Mesendoderm (in vitro differentiated cells): Measurements from ENCODE around the gene SLC2A11.

Source experiments
- DNase-seq: peaks from one replicate; pipeline ENCODE4 v3.0.0; 2013
- H2AK5ac ChIP-seq: 2 replicates; pipeline ENCODE4 v1.6.1; 2013; ENCODE audit warnings: low read length, inconsistent platforms
- H2BK120ac ChIP-seq: 2 replicates; pipeline ENCODE4 v1.6.1; 2013; ENCODE audit warnings: low read depth, mild to moderate bottlenecking, low read length, moderate library complexity, mixed read lengths
- H2BK15ac ChIP-seq: replicated peaks from 2 replicates; pipeline ENCODE4 v1.6.1; 2013; ENCODE audit warnings: low read depth, mild to moderate bottlenecking, moderate library complexity
- H2BK5ac ChIP-seq: 2 replicates; pipeline ENCODE4 v1.6.1; 2013; ENCODE audit warnings: low read length, inconsistent platforms
- H3K18ac ChIP-seq: 2 replicates; pipeline ENCODE4 v1.6.1; 2013; ENCODE audit warnings: mild to moderate bottlenecking, low read length, mixed read lengths
- H3K23ac ChIP-seq: one replicate; pipeline ENCODE4 v1.6.1; 2013; ENCODE audit warnings: low read length
- H3K27ac ChIP-seq: 2 replicates; pipeline ENCODE4 v1.5.1; 2013; ENCODE audit warnings: low read depth, mild to moderate bottlenecking, inconsistent platforms, low read length, moderate library complexity
- H3K27me3 ChIP-seq: 2 replicates; pipeline ENCODE4 v1.6.1; 2013; ENCODE audit warnings: low read length, control low read depth, mild to moderate bottlenecking, inconsistent platforms; ENCODE audit not compliant: insufficient read depth, poor library complexity
- H3K36me3 ChIP-seq: 2 replicates; pipeline ENCODE4 v1.6.1; 2013; ENCODE audit warnings: low read length, inconsistent platforms; ENCODE audit not compliant: control insufficient read depth, insufficient read depth
- H3K4ac ChIP-seq: one replicate; pipeline ENCODE4 v1.6.1; 2013; ENCODE audit warnings: low read depth, mild to moderate bottlenecking, low read length, moderate library complexity
- H3K4me1 ChIP-seq: 2 replicates; pipeline ENCODE4 v1.6.1; 2013; ENCODE audit warnings: low read depth, low read length, inconsistent platforms; ENCODE audit not compliant: control insufficient read depth
- H3K4me2 ChIP-seq: 2 replicates; pipeline ENCODE4 v1.6.1; 2013; ENCODE audit warnings: low read length
- H3K4me3 ChIP-seq: 2 replicates; pipeline ENCODE4 v1.5.1; 2013; ENCODE audit warnings: mild to moderate bottlenecking, low read length
- H3K56ac ChIP-seq: one replicate; pipeline ENCODE4 v1.6.1; 2013; ENCODE audit warnings: low read length
- H3K79me1 ChIP-seq: 2 replicates; pipeline ENCODE4 v1.6.1; 2013; ENCODE audit warnings: low read length, inconsistent platforms
- H3K79me2 ChIP-seq: 2 replicates; pipeline ENCODE4 v1.6.1; 2013; ENCODE audit warnings: mild to moderate bottlenecking, low read length; ENCODE audit not compliant: control insufficient read depth, insufficient read depth
- H3K9ac ChIP-seq: 2 replicates; pipeline ENCODE4 v1.6.1; 2013; ENCODE audit warnings: low read length, inconsistent platforms
- H4K5ac ChIP-seq: one replicate; pipeline ENCODE4 v1.6.1; 2013; ENCODE audit warnings: low read length
- H4K8ac ChIP-seq: one replicate; pipeline ENCODE4 v1.6.1; 2013; ENCODE audit warnings: low read depth, mild to moderate bottlenecking, control low read depth, low read length, moderate library complexity
- WGBS: extraction: QIAGEN DNeasy Blood & Tissue Kit; methylation state at CpG from one replicate; pipeline ENCODE4 v1.1.7; 2013; ENCODE audit warnings: low lambda C conversion rate, missing lambda C conversion rate; ENCODE audit not compliant: insufficient coverage; ENCODE audit errors: extremely low coverage; 5-methylcytosine and 5-hydroxymethylcytosine counted together

Gene SLC2A11

DNA sequence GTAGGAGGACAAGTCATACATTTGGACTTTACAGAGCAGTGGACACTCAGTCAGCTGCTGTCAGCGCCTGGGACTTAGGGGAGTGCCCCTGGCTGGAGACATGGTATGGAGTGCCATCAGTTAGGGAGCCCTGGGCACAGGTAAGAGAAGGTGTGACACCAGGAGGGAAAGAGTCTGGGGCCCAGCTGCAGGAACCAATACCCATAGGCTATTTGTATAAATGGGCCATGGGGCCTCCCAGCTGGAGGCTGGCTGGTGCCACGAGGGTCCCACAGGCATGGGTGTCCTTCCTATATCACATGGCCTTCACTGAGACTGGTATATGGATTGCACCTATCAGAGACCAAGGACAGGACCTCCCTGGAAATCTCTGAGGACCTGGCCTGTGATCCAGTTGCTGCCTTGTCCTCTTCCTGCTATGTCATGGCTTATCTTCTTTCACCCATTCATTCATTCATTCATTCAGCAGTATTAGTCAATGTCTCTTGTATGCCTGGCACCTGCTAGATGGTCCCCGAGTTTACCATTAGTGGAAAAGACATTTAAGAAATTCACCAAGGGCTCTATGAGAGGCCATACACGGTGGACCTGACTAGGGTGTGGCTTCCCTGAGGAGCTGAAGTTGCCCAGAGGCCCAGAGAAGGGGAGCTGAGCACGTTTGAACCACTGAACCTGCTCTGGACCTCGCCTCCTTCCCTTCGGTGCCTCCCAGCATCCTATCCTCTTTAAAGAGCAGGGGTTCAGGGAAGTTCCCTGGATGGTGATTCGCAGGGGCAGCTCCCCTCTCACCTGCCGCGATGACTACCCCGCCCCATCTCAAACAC, 35.7 kb downstream of the SLC2A11 start:
- H3K9ac ChIP-seq, result peak overlapping the region; percentile 72
- peak overlapping the region; percentile 4 for H3K4me3 ChIP-seq
- H3K79me1 ChIP-seq, result peaks cover 14% of the 10 kb centered on the region
- WGBS, result no CpG with 5 or more reads among the region's 11 CpGs
- H3K4me2 ChIP-seq, result peak overlapping the region; percentile 83
- H3K27ac ChIP-seq, result peak overlapping the region; percentile 50
- H3K23ac ChIP-seq, result no peak overlapping the region
- peaks cover 16% of the 10 kb centered on the region for H3K79me2 ChIP-seq
- H2BK120ac ChIP-seq, result no peak overlapping the region
- no peak overlapping the region for H2AK5ac ChIP-seq
- H3K4ac ChIP-seq, result peak overlapping the region; percentile 1
- H4K5ac ChIP-seq, result no peak overlapping the region
- no peak overlapping the region for H3K18ac ChIP-seq
- H3K36me3 ChIP-seq, result peaks cover 10% of the 10 kb centered on the region
- no peak overlapping the region for H2BK15ac ChIP-seq
- DNase-seq, result no peak
- H3K56ac ChIP-seq, result peak overlapping the region; percentile 92
- peaks cover 10% of the 10 kb centered on the region for H3K4me1 ChIP-seq
- H3K27me3 ChIP-seq, result no peaks in the 10 kb centered on the region
- no peak overlapping the region for H4K8ac ChIP-seq
- H2BK5ac ChIP-seq, result no peak overlapping the region

DNA sequence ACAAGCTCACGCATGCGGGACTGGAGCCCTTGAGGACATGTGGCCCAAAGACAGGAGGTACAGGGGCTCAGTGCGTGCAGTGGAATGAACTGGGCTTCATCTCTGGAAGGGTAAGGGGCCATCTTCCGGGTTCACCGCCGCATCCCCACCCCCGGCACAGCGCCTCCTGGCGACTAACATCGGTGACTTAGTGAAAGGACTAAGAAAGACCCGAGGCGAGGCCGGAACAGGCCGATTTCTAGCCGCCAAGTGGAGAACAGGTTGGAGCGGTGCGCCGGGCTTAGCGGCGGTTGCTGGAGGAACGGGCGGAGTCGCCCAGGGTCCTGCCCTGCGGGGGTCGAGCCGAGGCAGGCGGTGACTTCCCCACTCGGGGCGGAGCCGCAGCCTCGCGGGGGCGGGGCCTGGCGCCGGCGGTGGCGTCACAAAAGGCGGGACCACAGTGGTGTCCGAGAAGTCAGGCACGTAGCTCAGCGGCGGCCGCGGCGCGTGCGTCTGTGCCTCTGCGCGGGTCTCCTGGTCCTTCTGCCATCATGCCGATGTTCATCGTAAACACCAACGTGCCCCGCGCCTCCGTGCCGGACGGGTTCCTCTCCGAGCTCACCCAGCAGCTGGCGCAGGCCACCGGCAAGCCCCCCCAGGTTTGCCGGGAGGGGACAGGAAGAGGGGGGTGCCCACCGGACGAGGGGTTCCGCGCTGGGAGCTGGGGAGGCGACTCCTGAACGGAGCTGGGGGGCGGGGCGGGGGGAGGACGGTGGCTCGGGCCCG, 36.5 kb downstream of the SLC2A11 start, which contains the start of gene MIF:
Gene MIF, plus strand, starts transcription at position 439 of the 765 bp plus-strand sequence. Its CDS starts 92 bp downstream, at position 531.
- no peak within 1 kb of the TSS for H2BK15ac ChIP-seq
- H4K5ac ChIP-seq, result no peak within 1 kb of the TSS
- H3K79me1 ChIP-seq, result peaks cover 14% of the 10 kb centered on the region
- H3K79me2 ChIP-seq, result peaks cover 16% of the 10 kb centered on the region
- peak within 1 kb of the TSS; percentile 83 for H3K4me2 ChIP-seq
- no peak within 1 kb of the TSS for H4K8ac ChIP-seq
- peak within 1 kb of the TSS; percentile 95 for H3K27ac ChIP-seq
- peaks cover 10% of the 10 kb centered on the region for H3K36me3 ChIP-seq
- H2BK5ac ChIP-seq, result peak within 1 kb of the TSS; percentile 79
- peak within 1 kb of the TSS; percentile 94 for H3K4me3 ChIP-seq
- H3K18ac ChIP-seq, result peak within 1 kb of the TSS; percentile 93
- peak; percentile 99 for DNase-seq
- H3K4me1 ChIP-seq, result peaks cover 10% of the 10 kb centered on the region
- peak within 1 kb of the TSS; percentile 100 for H3K56ac ChIP-seq
- no peaks in the 10 kb centered on the region for H3K27me3 ChIP-seq
- H3K4ac ChIP-seq, result peak within 1 kb of the TSS; percentile 96
- WGBS, result no CpG with 5 or more reads among the region's 72 CpGs
- H3K9ac ChIP-seq, result peak within 1 kb of the TSS; percentile 95
- peak within 1 kb of the TSS; percentile 30 for H2BK120ac ChIP-seq
- H2AK5ac ChIP-seq, result no peak within 1 kb of the TSS
- peak within 1 kb of the TSS; percentile 82 for H3K23ac ChIP-seq

DNA sequence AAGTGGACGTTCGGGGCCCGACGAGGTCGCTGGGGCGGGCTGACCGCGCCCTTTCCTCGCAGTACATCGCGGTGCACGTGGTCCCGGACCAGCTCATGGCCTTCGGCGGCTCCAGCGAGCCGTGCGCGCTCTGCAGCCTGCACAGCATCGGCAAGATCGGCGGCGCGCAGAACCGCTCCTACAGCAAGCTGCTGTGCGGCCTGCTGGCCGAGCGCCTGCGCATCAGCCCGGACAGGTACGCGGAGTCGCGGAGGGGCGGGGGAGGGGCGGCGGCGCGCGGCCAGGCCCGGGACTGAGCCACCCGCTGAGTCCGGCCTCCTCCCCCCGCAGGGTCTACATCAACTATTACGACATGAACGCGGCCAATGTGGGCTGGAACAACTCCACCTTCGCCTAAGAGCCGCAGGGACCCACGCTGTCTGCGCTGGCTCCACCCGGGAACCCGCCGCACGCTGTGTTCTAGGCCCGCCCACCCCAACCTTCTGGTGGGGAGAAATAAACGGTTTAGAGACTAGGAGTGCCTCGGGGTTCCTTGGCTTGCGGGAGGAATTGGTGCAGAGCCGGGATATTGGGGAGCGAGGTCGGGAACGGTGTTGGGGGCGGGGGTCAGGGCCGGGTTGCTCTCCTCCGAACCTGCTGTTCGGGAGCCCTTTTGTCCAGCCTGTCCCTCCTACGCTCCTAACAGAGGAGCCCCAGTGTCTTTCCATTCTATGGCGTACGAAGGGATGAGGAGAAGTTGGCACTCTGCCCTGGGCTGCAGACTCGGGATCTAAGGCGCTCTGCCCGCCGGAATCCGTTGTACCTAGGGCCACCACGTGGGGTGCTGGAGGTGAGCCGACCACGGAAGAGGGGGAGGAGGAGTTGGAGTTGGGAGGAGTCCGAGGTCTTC, 37.3 kb downstream of the SLC2A11 start:
- H3K23ac ChIP-seq, result peak overlapping the region; percentile 82
- peak overlapping the region; percentile 94 for H3K4me3 ChIP-seq
- no CpG with 5 or more reads among the region's 79 CpGs for WGBS
- H4K8ac ChIP-seq, result no peak overlapping the region
- peak overlapping the region; percentile 95 for H3K27ac ChIP-seq
- H3K79me1 ChIP-seq, result peaks cover 14% of the 10 kb centered on the region
- H2AK5ac ChIP-seq, result no peak overlapping the region
- H2BK5ac ChIP-seq, result peak overlapping the region; percentile 79
- peak overlapping the region; percentile 62 for H3K4me2 ChIP-seq
- H4K5ac ChIP-seq, result no peak overlapping the region
- H3K9ac ChIP-seq, result peak overlapping the region; percentile 95
- DNase-seq, result peak; percentile 92
- peak overlapping the region; percentile 100 for H3K56ac ChIP-seq
- peaks cover 10% of the 10 kb centered on the region for H3K36me3 ChIP-seq
- H3K4ac ChIP-seq, result peak overlapping the region; percentile 96
- H3K18ac ChIP-seq, result peak overlapping the region; percentile 93
- peaks cover 10% of the 10 kb centered on the region for H3K4me1 ChIP-seq
- peaks cover 16% of the 10 kb centered on the region for H3K79me2 ChIP-seq
- H3K27me3 ChIP-seq, result no peaks in the 10 kb centered on the region
- H2BK15ac ChIP-seq, result no peak overlapping the region
- peak overlapping the region; percentile 30 for H2BK120ac ChIP-seq

DNA sequence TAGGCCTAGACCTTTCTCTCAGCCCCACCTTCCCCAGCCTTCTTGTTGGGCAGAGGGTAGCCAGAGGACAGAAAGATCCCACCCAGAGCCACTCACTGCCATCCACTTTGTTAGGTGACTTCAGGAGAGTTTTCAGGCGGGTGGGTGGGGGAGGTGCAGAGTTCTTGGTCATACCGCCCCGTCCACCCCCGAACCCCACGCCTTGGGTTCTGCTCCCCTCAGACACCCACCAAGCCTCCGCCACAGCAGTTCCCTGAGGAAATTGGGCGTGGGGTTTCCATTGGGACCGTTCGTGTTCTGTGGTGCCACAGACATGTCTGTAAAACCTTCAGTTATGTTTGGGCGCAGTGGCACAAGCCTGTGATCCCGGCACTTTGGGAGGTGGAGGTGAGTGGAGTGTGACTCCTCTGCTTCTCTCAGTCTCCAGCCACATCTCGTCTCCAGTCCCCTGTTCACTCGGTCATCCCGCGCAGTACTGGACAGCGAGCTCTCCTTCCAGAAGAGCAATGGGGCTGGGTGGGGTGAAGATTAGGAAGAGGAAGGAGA, 38.0 kb downstream of the SLC2A11 start:
- peaks cover 10% of the 10 kb centered on the region for H3K4me1 ChIP-seq
- H3K79me2 ChIP-seq, result peaks cover 16% of the 10 kb centered on the region
- H2AK5ac ChIP-seq, result no peak overlapping the region
- H3K56ac ChIP-seq, result peak overlapping the region; percentile 84
- peaks cover 10% of the 10 kb centered on the region for H3K36me3 ChIP-seq
- peak overlapping the region; percentile 70 for H3K4me2 ChIP-seq
- H3K79me1 ChIP-seq, result peaks cover 14% of the 10 kb centered on the region
- no peak overlapping the region for H2BK120ac ChIP-seq
- H3K18ac ChIP-seq, result no peak overlapping the region
- H3K23ac ChIP-seq, result no peak overlapping the region
- H3K27me3 ChIP-seq, result no peaks in the 10 kb centered on the region
- H3K4ac ChIP-seq, result no peak overlapping the region
- H4K5ac ChIP-seq, result no peak overlapping the region
- peak overlapping the region; percentile 40 for H3K4me3 ChIP-seq
- H2BK15ac ChIP-seq, result no peak overlapping the region
- no CpG with 5 or more reads among the region's 16 CpGs for WGBS
- H4K8ac ChIP-seq, result no peak overlapping the region
- no peak overlapping the region for H2BK5ac ChIP-seq
- H3K9ac ChIP-seq, result peak overlapping the region; percentile 95
- H3K27ac ChIP-seq, result no peak overlapping the region
- no peak for DNase-seq

DNA sequence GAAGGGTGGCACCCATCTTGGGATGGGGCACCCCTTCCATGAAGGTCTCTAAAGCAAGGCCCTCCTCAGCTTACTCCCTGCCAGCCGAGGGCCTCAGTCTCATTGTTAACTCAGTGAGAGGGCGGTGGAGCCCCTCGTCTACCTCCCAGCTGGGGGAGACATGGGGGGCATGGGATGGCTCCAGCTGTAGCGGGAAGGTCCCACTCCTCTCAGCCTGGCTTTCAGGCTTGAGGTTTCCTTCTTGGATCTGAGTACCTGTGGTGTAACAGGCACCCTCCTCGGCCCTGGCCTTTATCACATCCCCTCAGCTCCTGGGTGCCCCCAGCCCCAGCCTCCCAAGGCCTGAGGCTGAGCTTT, 38.5 kb downstream of the SLC2A11 start:
- H3K27me3 ChIP-seq, result no peaks in the 10 kb centered on the region
- H3K79me2 ChIP-seq, result peaks cover 16% of the 10 kb centered on the region
- no peak for DNase-seq
- no peak overlapping the region for H3K27ac ChIP-seq
- no peak overlapping the region for H4K5ac ChIP-seq
- H3K4me2 ChIP-seq, result peak overlapping the region; percentile 70
- peaks cover 10% of the 10 kb centered on the region for H3K4me1 ChIP-seq
- peaks cover 14% of the 10 kb centered on the region for H3K79me1 ChIP-seq
- no peak overlapping the region for H2AK5ac ChIP-seq
- H3K4me3 ChIP-seq, result no peak overlapping the region
- H3K23ac ChIP-seq, result no peak overlapping the region
- H3K4ac ChIP-seq, result no peak overlapping the region
- H2BK15ac ChIP-seq, result no peak overlapping the region
- H3K9ac ChIP-seq, result peak overlapping the region; percentile 95
- no peak overlapping the region for H4K8ac ChIP-seq
- H3K56ac ChIP-seq, result peak overlapping the region; percentile 84
- H2BK5ac ChIP-seq, result no peak overlapping the region
- H2BK120ac ChIP-seq, result no peak overlapping the region
- WGBS, result no CpG with 5 or more reads among the region's 5 CpGs
- peaks cover 10% of the 10 kb centered on the region for H3K36me3 ChIP-seq
- H3K18ac ChIP-seq, result no peak overlapping the region
